Stimulated activated CD8-positive, alpha-beta memory T cell treated with anti-CD3 and anti-CD28 coated beads, Interleukin-12 subunit alpha, Interleukin-12 subunit beta, amount 100 ng/mL, for 1 hour (primary cell): ENCODE results near the gene PRKAR1A.
"Not testable (repeated sequence)": the region's sequence is repeated elsewhere in the genome, so short reads cannot be mapped to it uniquely, and the experiment has no call there.

Experiments
- DNase-seq: peaks from one replicate; pipeline ENCODE4 v3.0.0-alpha.2; 2020; ENCODE audit warnings: low read depth

Gene PRKAR1A

GRCh38 chr17:68512247-68512959 is at the start of gene PRKAR1A:
PRKAR1A (plus strand) TSS chr17:68512430; CDS start chr17:68515400, 2,970 bp downstream.
- peak; percentile 88 for DNase-seq

GRCh38 chr17:68463211-68464019 is 48.8 kb upstream of the PRKAR1A start:
- DNase-seq: no peak

- DNase-seq: no peak
Observed at GRCh38 chr17:68468334-68468733, 43.9 kb upstream of the PRKAR1A start.

- DNase-seq: no peak
Observed at GRCh38 chr17:68468788-68469187, 43.4 kb upstream of the PRKAR1A start.

- DNase-seq: no peak
Observed at GRCh38 chr17:68470961-68471360, 41.3 kb upstream of the PRKAR1A start.

- no peak for DNase-seq
Observed at GRCh38 chr17:68480885-68481284, 31.3 kb upstream of the PRKAR1A start.

GRCh38 chr17:68482576-68483041 is 29.6 kb upstream of the PRKAR1A start:
- no peak for DNase-seq

GRCh38 chr17:68484458-68484857 is 27.8 kb upstream of the PRKAR1A start:
- no peak for DNase-seq

- DNase-seq: no peak
Observed at GRCh38 chr17:68489919-68490318, 22.3 kb upstream of the PRKAR1A start.

GRCh38 chr17:68491381-68492231 is 20.6 kb upstream of the PRKAR1A start:
- no peak for DNase-seq

GRCh38 chr17:68492394-68493054 is 19.7 kb upstream of the PRKAR1A start:
- not testable (repeated sequence) for DNase-seq

- DNase-seq: no peak
Observed at GRCh38 chr17:68495081-68495480, 17.1 kb upstream of the PRKAR1A start.

GRCh38 chr17:68497885-68498319 is 14.3 kb upstream of the PRKAR1A start:
- no peak for DNase-seq

GRCh38 chr17:68498479-68499326 is 13.5 kb upstream of the PRKAR1A start:
- no peak for DNase-seq

GRCh38 chr17:68499587-68499986 is 12.6 kb upstream of the PRKAR1A start:
- DNase-seq: no peak

- DNase-seq: no peak
Observed at GRCh38 chr17:68501074-68501473, 11.2 kb upstream of the PRKAR1A start.

- DNase-seq: no peak
Observed at GRCh38 chr17:68505951-68506350, 6.3 kb upstream of the PRKAR1A start.

GRCh38 chr17:68507576-68507975 is 4.7 kb upstream of the PRKAR1A start:
- no peak for DNase-seq

GRCh38 chr17:68509141-68510057 is 2.8 kb upstream of the PRKAR1A start:
- DNase-seq: no peak

- DNase-seq: no peak
Observed at GRCh38 chr17:68511254-68511670, 968 bp upstream of the PRKAR1A start.
